ENCODE data around the gene GPSM1. TPM values are rescaled to one million over a fixed set of nuclear protein-coding genes. Genes with fewer than 3 reads are reported as not detected.

Gene GPSM1
- total and polyA plus RNA-seq, 4 donors, result 0.11 to 2.9 (median 1.6) TPM

GRCh38 chr9:136361754-136362449 is 34.6 kb downstream of the GPSM1 start:
- Histone ChIP-seq H3K4me1 (ENCODE audit: control insufficient read depth in 4 of 4, insufficient read depth in 4 of 4, low read length in 3 of 4) (peaks cover 5 to 13% (median 6%) of the 10 kb centered on the region in 4 donors), H3K9ac (ENCODE audit: low read depth in 1 of 2, low read length in 2 of 2) (no peak overlapping the region), H3K27ac (ENCODE audit: low read depth in 1 of 2, low read length in 2 of 2) (peak overlapping the region; percentile 21 to 42), H3K4me3 (ENCODE audit: low read depth in 1 of 3, low read length in 3 of 3) (no peak overlapping the region), H3K36me3 (ENCODE audit: control insufficient read depth in 4 of 4, insufficient read depth in 3 of 4, low read depth in 1 of 4, low read length in 3 of 4) (peaks cover 0 to 1% (median 0%) of the 10 kb centered on the region in 4 donors), H3K9me3 (ENCODE audit: control insufficient read depth in 4 of 4, low read length in 3 of 4) (no peaks in the 10 kb centered on the region), H3K27me3 (ENCODE audit: control insufficient read depth in 4 of 4, insufficient read depth in 4 of 4, low read length in 3 of 4) (no peaks in the 10 kb centered on the region)
- 87% methylated on average over 26 of the region's 26 CpGs for WGBS
- no peak for DNase-seq (ENCODE audit: low spot score)
- TF ChIP-seq NR2F2 (IDR thresholded peaks at IDR 0.05), result peak; percentile 65
- no peak for TF ChIP-seq YY1 (IDR thresholded peaks at IDR 0.05)

DNA sequence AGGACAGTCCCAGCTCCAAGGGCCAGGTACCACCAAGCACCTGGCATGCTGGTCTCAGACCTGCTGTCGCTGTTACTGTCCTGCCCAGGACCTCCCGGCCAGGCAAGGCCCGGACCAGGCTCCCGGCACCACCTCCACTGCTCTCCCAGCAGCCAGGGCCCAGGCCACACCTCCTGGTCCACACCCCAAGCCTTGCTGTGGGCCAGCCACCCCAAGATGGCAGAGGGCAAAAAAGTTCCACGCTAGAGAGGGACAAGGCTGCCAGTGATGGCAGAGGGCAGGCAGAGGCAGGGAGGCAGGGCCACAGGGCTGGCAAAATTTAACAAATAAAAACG is 35.1 kb downstream of the GPSM1 start:
- Histone ChIP-seq H3K36me3 (ENCODE audit: control insufficient read depth in 4 of 4, insufficient read depth in 3 of 4, low read depth in 1 of 4, low read length in 3 of 4) (peaks cover 0 to 1% (median 0%) of the 10 kb centered on the region in 4 donors), H3K9ac (ENCODE audit: low read depth in 1 of 2, low read length in 2 of 2) (no peak overlapping the region), H3K9me3 (ENCODE audit: control insufficient read depth in 4 of 4, low read length in 3 of 4) (no peaks in the 10 kb centered on the region), H3K4me1 (ENCODE audit: control insufficient read depth in 4 of 4, insufficient read depth in 4 of 4, low read length in 3 of 4) (peaks cover 5 to 13% (median 6%) of the 10 kb centered on the region in 4 donors), H3K27ac (ENCODE audit: low read depth in 1 of 2, low read length in 2 of 2) (peak overlapping the region; percentile 42 to 44), H3K27me3 (ENCODE audit: control insufficient read depth in 4 of 4, insufficient read depth in 4 of 4, low read length in 3 of 4) (no peaks in the 10 kb centered on the region), H3K4me3 (ENCODE audit: low read depth in 1 of 3, low read length in 3 of 3) (no peak overlapping the region)
- TF ChIP-seq JUND (IDR thresholded peaks at IDR 0.05), result no peak
- TF ChIP-seq TAF1 (conservative IDR thresholded peaks at IDR 0.05), result no peak
- no peak for TF ChIP-seq FOXA1 (IDR thresholded peaks at IDR 0.05)
- TF ChIP-seq FOXA2 (IDR thresholded peaks at IDR 0.05), result no peak
- TF ChIP-seq SP1 (IDR thresholded peaks at IDR 0.05), result no peak
- TF ChIP-seq ATF3 (IDR thresholded peaks at IDR 0.05), result no peak
- 89% methylated on average over 6 of the region's 6 CpGs for WGBS
- no peak for DNase-seq (ENCODE audit: low spot score)

DNA sequence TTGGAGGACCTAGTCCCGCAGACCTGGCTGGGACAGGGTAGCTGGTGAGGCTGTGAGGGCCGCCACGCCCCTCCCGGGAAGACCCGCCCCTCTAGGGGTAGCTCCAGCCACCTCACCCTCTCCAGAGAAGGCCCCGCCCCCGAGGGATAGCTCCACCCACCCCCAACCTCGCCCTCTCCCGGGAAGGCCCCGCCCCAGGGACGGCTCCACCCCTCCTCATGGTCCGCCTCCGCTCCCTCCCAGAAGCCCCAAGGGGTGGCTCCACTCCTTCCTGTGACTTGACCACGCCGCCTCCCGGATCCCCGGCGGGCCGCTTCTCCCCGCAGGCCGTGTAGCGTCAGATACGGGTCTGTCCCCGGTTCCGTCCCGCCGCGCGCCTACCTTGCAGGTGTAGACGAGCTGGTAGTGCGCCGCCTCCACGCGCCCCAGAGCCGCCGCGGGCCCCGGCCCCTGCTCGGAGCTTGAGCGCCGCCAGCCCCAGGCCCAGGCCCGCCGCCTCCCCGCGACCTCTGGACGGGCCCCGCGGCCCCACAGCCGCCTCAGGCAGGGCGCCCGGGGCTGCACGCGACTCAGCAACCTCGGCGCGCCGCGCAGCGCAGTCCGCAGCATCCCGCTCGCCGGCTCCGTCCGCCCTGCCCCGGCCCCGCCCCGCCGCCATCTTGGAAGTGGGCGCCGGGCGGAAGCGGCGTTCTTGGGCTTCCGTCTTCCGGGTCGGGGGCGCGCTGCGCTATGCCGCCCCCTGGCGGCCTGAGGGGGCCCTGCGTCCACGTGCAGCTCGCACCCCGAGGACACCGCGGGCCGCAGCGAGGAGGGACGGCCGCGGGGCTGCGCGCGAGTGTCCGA is 36.0 kb downstream of the GPSM1 start, which contains the start of gene DNLZ:
Gene DNLZ, minus strand, starts transcription at position 639 of the 843 bp plus-strand sequence. Its CDS starts 30 bp downstream, at position 609.
- TF ChIP-seq SP1 (IDR thresholded peaks at IDR 0.05), result peak; percentile 24
- TF ChIP-seq GABPA (IDR thresholded peaks at IDR 0.05 in 1 of 2, conservative IDR thresholded peaks at IDR 0.05 in 1 of 2), result peak in 1 of 2 donors; percentile 82
- TF ChIP-seq, protein P1, sequence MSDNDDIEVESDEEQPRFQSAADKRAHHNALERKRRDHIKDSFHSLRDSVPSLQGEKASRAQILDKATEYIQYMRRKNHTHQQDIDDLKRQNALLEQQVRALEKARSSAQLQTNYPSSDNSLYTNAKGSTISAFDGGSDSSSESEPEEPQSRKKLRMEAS (IDR thresholded peaks at IDR 0.05), result no peak
- no peak for TF ChIP-seq TAF1 (conservative IDR thresholded peaks at IDR 0.05)
- TF ChIP-seq YY1 (IDR thresholded peaks at IDR 0.05), result peak; percentile 94
- TF ChIP-seq ZBTB33 (IDR thresholded peaks at IDR 0.05), result no peak
- no peak for TF ChIP-seq HNF4G (IDR thresholded peaks at IDR 0.05)
- TF ChIP-seq FOXA1 (IDR thresholded peaks at IDR 0.05), result no peak
- TF ChIP-seq RAD21 (IDR thresholded peaks at IDR 0.05), result peak in 1 of 2 donors; percentile 69
- no peak for TF ChIP-seq JUND (IDR thresholded peaks at IDR 0.05)
- TF ChIP-seq RXRA (IDR thresholded peaks at IDR 0.05), result peak in 1 of 2 donors; percentile 8
- TF ChIP-seq, protein P2, sequence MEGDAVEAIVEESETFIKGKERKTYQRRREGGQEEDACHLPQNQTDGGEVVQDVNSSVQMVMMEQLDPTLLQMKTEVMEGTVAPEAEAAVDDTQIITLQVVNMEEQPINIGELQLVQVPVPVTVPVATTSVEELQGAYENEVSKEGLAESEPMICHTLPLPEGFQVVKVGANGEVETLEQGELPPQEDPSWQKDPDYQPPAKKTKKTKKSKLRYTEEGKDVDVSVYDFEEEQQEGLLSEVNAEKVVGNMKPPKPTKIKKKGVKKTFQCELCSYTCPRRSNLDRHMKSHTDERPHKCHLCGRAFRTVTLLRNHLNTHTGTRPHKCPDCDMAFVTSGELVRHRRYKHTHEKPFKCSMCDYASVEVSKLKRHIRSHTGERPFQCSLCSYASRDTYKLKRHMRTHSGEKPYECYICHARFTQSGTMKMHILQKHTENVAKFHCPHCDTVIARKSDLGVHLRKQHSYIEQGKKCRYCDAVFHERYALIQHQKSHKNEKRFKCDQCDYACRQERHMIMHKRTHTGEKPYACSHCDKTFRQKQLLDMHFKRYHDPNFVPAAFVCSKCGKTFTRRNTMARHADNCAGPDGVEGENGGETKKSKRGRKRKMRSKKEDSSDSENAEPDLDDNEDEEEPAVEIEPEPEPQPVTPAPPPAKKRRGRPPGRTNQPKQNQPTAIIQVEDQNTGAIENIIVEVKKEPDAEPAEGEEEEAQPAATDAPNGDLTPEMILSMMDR (IDR thresholded peaks at IDR 0.05; ENCODE audit: low read depth, low read length, missing input control), result peak; percentile 95
- peak; percentile 22 for TF ChIP-seq REST (IDR thresholded peaks at IDR 0.05)
- Histone ChIP-seq H3K9ac (ENCODE audit: low read depth in 1 of 2, low read length in 2 of 2) (no peak within 1 kb of the TSS), H3K4me1 (ENCODE audit: control insufficient read depth in 4 of 4, insufficient read depth in 4 of 4, low read length in 3 of 4) (peaks cover 5 to 13% (median 6%) of the 10 kb centered on the region in 4 donors), H3K36me3 (ENCODE audit: control insufficient read depth in 4 of 4, insufficient read depth in 3 of 4, low read depth in 1 of 4, low read length in 3 of 4) (peaks cover 0 to 1% (median 0%) of the 10 kb centered on the region in 4 donors), H3K27me3 (ENCODE audit: control insufficient read depth in 4 of 4, insufficient read depth in 4 of 4, low read length in 3 of 4) (no peaks in the 10 kb centered on the region), H3K27ac (ENCODE audit: low read depth in 1 of 2, low read length in 2 of 2) (peak within 1 kb of the TSS; percentile 68 to 81), H3K4me3 (ENCODE audit: low read depth in 1 of 3, low read length in 3 of 3) (peak within 1 kb of the TSS; percentile 65 to 95 (median 77)), H3K9me3 (ENCODE audit: control insufficient read depth in 4 of 4, low read length in 3 of 4) (no peaks in the 10 kb centered on the region)
- under 1% methylated on average over 97 of the region's 97 CpGs for WGBS
- DNase-seq (ENCODE audit: low spot score), result peak; percentile 99

All from liver (tissue), 9 donors.